Measurements from ENCODE around the gene FNDC1. TPM values are rescaled to one million over a fixed set of nuclear protein-coding genes. Genes with fewer than 3 reads are reported as not detected.

FNDC1 gene
- total RNA-seq, 1 experiment from 2014 or later: not detected

GRCh38 chr6:159217595-159218275 is 48.5 kb downstream of the FNDC1 start:
- BruUV-seq (replicated peaks): no TSS peak
- DNase-seq: peak in 1 of 2 experiments; percentile 9
- Histone ChIP-seq H3K4me3 (ENCODE audit: low read depth, low read length) (no peak overlapping the region), H3K27me3 (replicated peaks; ENCODE audit: control insufficient read depth, insufficient read depth, low read length) (no peaks in the 10 kb centered on the region; the same call in 1 of the 2 replicates), H3K4me1 (no peaks in the 10 kb centered on the region), H3K36me3 (ENCODE audit: control insufficient read depth, insufficient read depth, low read length) (no peaks in the 10 kb centered on the region), H3K9me3 (no peaks in the 10 kb centered on the region)
- Mint-ChIP-seq H3K4me3 (ENCODE audit: unreplicated experiment) (no peak overlapping the region), H3K9me3 (ENCODE audit: unreplicated experiment) (no peaks in the 10 kb centered on the region), H3K27me3 (ENCODE audit: insufficient read depth, unreplicated experiment) (peaks cover 26% of the 10 kb centered on the region), H3K4me1 (ENCODE audit: low read depth, unreplicated experiment) (no peaks in the 10 kb centered on the region), H3K36me3 (ENCODE audit: insufficient read depth, unreplicated experiment) (no peaks in the 10 kb centered on the region), H3K27ac (ENCODE audit: unreplicated experiment) (no peak overlapping the region)
- ChIA-PET POLR2A (no interaction called here), CTCF (interaction anchor here (0.6 kb wide), 1 partner anchor 391 kb away, joined by 3 read pairs; no protein-coding TSS in a partner anchor)
- intact Hi-C loops (cut with micrococcal nuclease; ENCODE audit: unreplicated experiment): no loop called here
- TF ChIP-seq, protein P1, sequence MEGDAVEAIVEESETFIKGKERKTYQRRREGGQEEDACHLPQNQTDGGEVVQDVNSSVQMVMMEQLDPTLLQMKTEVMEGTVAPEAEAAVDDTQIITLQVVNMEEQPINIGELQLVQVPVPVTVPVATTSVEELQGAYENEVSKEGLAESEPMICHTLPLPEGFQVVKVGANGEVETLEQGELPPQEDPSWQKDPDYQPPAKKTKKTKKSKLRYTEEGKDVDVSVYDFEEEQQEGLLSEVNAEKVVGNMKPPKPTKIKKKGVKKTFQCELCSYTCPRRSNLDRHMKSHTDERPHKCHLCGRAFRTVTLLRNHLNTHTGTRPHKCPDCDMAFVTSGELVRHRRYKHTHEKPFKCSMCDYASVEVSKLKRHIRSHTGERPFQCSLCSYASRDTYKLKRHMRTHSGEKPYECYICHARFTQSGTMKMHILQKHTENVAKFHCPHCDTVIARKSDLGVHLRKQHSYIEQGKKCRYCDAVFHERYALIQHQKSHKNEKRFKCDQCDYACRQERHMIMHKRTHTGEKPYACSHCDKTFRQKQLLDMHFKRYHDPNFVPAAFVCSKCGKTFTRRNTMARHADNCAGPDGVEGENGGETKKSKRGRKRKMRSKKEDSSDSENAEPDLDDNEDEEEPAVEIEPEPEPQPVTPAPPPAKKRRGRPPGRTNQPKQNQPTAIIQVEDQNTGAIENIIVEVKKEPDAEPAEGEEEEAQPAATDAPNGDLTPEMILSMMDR (IDR thresholded peaks at IDR 0.05; ENCODE audit: insufficient read depth in 1 of 2, low read depth in 1 of 2, low read length in 1 of 2, severe bottlenecking in 1 of 2, unreplicated experiment in 1 of 2): peak in 1 of 2 experiments; percentile 2

DNA sequence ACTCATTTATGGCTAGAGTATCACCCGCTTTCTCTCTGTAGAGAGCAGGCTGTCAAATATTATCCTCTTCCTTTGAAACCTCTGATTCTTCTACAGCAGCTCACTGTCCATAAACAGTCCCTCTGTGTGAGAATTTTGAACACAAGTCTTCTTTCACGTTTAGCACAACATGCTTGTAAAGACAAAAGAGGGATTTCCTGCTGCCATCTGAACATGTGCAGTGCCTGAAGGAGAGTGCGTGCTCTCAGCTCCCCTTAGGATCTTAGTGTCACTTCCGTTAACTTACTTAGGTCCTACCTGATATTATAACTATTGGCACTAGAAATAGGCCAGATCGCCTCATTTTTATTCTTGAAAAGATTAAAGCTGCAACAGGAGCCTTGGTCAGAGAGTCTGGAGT is 50.9 kb downstream of the FNDC1 start:
- POLR2A ChIA-PET: no interaction called here
- Mint-ChIP-seq H3K27me3 (ENCODE audit: insufficient read depth, unreplicated experiment) (peaks cover 30% of the 10 kb centered on the region), H3K9me3 (ENCODE audit: unreplicated experiment) (no peaks in the 10 kb centered on the region), H3K4me1 (ENCODE audit: low read depth, unreplicated experiment) (no peaks in the 10 kb centered on the region), H3K4me3 (ENCODE audit: unreplicated experiment) (no peak overlapping the region), H3K36me3 (ENCODE audit: insufficient read depth, unreplicated experiment) (no peaks in the 10 kb centered on the region), H3K27ac (ENCODE audit: unreplicated experiment) (no peak overlapping the region)
- no peaks in the 10 kb centered on the region for H3K27me3 ChIP-seq (replicated peaks; ENCODE audit: control insufficient read depth, insufficient read depth, low read length)
- intact Hi-C loops (cut with micrococcal nuclease; ENCODE audit: unreplicated experiment): no loop called here
- no peaks in the 10 kb centered on the region for H3K36me3 ChIP-seq (ENCODE audit: control insufficient read depth, insufficient read depth, low read length)
- TF ChIP-seq, protein P1 (IDR thresholded peaks at IDR 0.05; ENCODE audit: insufficient read depth in 1 of 2, low read depth in 1 of 2, low read length in 1 of 2, severe bottlenecking in 1 of 2, unreplicated experiment in 1 of 2): no peak
- H3K4me3 ChIP-seq (ENCODE audit: low read depth, low read length): no peak overlapping the region
- CTCF ChIA-PET: no interaction called here
- no peaks in the 10 kb centered on the region for H3K9me3 ChIP-seq
- no TSS peak for BruUV-seq (replicated peaks)
- H3K4me1 ChIP-seq: no peaks in the 10 kb centered on the region
- no peak for DNase-seq

- intact Hi-C loops (cut with micrococcal nuclease; ENCODE audit: unreplicated experiment): no loop called here
- Mint-ChIP-seq H3K4me1 (ENCODE audit: low read depth, unreplicated experiment) (no peaks in the 10 kb centered on the region), H3K9me3 (ENCODE audit: unreplicated experiment) (no peaks in the 10 kb centered on the region), H3K27me3 (ENCODE audit: insufficient read depth, unreplicated experiment) (peaks cover 31% of the 10 kb centered on the region), H3K4me3 (ENCODE audit: unreplicated experiment) (no peak overlapping the region), H3K36me3 (ENCODE audit: insufficient read depth, unreplicated experiment) (no peaks in the 10 kb centered on the region), H3K27ac (ENCODE audit: unreplicated experiment) (no peak overlapping the region)
- BruUV-seq (replicated peaks): no TSS peak
- no peak for DNase-seq
- Histone ChIP-seq H3K9me3 (no peaks in the 10 kb centered on the region), H3K4me3 (ENCODE audit: low read depth, low read length) (no peak overlapping the region), H3K36me3 (ENCODE audit: control insufficient read depth, insufficient read depth, low read length) (no peaks in the 10 kb centered on the region), H3K27me3 (replicated peaks; ENCODE audit: control insufficient read depth, insufficient read depth, low read length) (no peaks in the 10 kb centered on the region), H3K4me1 (no peaks in the 10 kb centered on the region)
- TF ChIP-seq, protein P1 (IDR thresholded peaks at IDR 0.05; ENCODE audit: insufficient read depth in 1 of 2, low read depth in 1 of 2, low read length in 1 of 2, severe bottlenecking in 1 of 2, unreplicated experiment in 1 of 2): no peak
- ChIA-PET CTCF (no interaction called here), POLR2A (no interaction called here)
Observed at GRCh38 chr6:159221486-159222170, 52.4 kb downstream of the FNDC1 start.
